Measurements from ENCODE around the gene TRAF6.
A peak's percentile ranks its signal among the peaks of the same experiment; 100 is the strongest.
"Not testable (repeated sequence)": the region's sequence is repeated elsewhere in the genome, so short reads cannot be mapped to it uniquely, and the experiment has no call there.

The TRAF6 gene

GRCh38 chr11:36509694-36510593, at the start of gene TRAF6:
Gene TRAF6, minus strand, starts transcription at chr11:36510272. Its CDS starts 8,757 bp downstream, at chr11:36501515.
- DNase-seq: peak; percentile 77

- no peak for DNase-seq
These were observed 48.7 kb upstream of the TRAF6 start for GRCh38 chr11:36558571-36559413.

- no peak for DNase-seq
These were observed 47.9 kb upstream of the TRAF6 start for GRCh38 chr11:36557991-36558390.

GRCh38 chr11:36557390-36557789, 47.3 kb upstream of the TRAF6 start:
- not testable (repeated sequence) for DNase-seq

- no peak for DNase-seq
These were observed 40.5 kb upstream of the TRAF6 start for GRCh38 chr11:36550385-36551115.

GRCh38 chr11:36540998-36541397, 30.9 kb upstream of the TRAF6 start:
- DNase-seq: no peak

GRCh38 chr11:36534276-36534840, 24.3 kb upstream of the TRAF6 start:
- no peak for DNase-seq

GRCh38 chr11:36532941-36533601, 23.0 kb upstream of the TRAF6 start:
- no peak for DNase-seq

- DNase-seq: no peak
These were observed 20.8 kb upstream of the TRAF6 start for GRCh38 chr11:36530840-36531239.

- DNase-seq: no peak
These were observed 3.9 kb upstream of the TRAF6 start for GRCh38 chr11:36513965-36514364.

- no peak for DNase-seq
These were observed 1.9 kb upstream of the TRAF6 start for GRCh38 chr11:36512016-36512415.

GRCh38 chr11:36511062-36511461, 990 bp upstream of the TRAF6 start:
- not testable (repeated sequence) for DNase-seq

GRCh38 chr11:36510594-36510942, 496 bp upstream of the TRAF6 start:
- no peak for DNase-seq

GRCh38 chr11:36509201-36509639, 852 bp downstream of the TRAF6 start:
- DNase-seq: peak; percentile 39

- no peak for DNase-seq
These were observed 1.3 kb downstream of the TRAF6 start for GRCh38 chr11:36508743-36509142.

- DNase-seq: no peak
These were observed 2.1 kb downstream of the TRAF6 start for GRCh38 chr11:36507824-36508489.

- DNase-seq: no peak
These were observed 8.8 kb downstream of the TRAF6 start for GRCh38 chr11:36501236-36501635.

- peak; percentile 60 for DNase-seq
These were observed 9.8 kb downstream of the TRAF6 start for GRCh38 chr11:36500315-36500721.

GRCh38 chr11:36499315-36499714, 10.8 kb downstream of the TRAF6 start:
- DNase-seq: no peak

GRCh38 chr11:36498721-36499120, 11.4 kb downstream of the TRAF6 start:
- DNase-seq: no peak

GRCh38 chr11:36493332-36493731, 16.7 kb downstream of the TRAF6 start:
- no peak for DNase-seq

Measured in amniotic stem cell (primary cell).